Measurements from ENCODE around the gene SPATA31C1.
"Not testable (repeated sequence)": the region's sequence is repeated elsewhere in the genome, so short reads cannot be mapped to it uniquely, and the experiment has no call there.

Gene SPATA31C1

GRCh38 chr9:87917662-87918061 lies at the start of gene SPATA31C1:
TSS of gene SPATA31C1 (plus strand) at chr9:87917962.
- not testable (repeated sequence) for DNase-seq (ENCODE audit: low spot score)

- DNase-seq (ENCODE audit: low spot score), result no peak
Observed at GRCh38 chr9:87868175-87868574, 49.6 kb upstream of the SPATA31C1 start.

- no peak for DNase-seq (ENCODE audit: low spot score)
Observed at GRCh38 chr9:87868635-87869034, 49.1 kb upstream of the SPATA31C1 start.

GRCh38 chr9:87869082-87869481 lies 48.7 kb upstream of the SPATA31C1 start:
- DNase-seq (ENCODE audit: low spot score), result no peak

GRCh38 chr9:87871425-87872078 lies 46.2 kb upstream of the SPATA31C1 start:
- no peak for DNase-seq (ENCODE audit: low spot score)

GRCh38 chr9:87872079-87872624 lies 45.6 kb upstream of the SPATA31C1 start:
- no peak for DNase-seq (ENCODE audit: low spot score)

GRCh38 chr9:87873607-87874303 lies 44.0 kb upstream of the SPATA31C1 start:
- DNase-seq (ENCODE audit: low spot score), result no peak

- DNase-seq (ENCODE audit: low spot score), result no peak
Observed at GRCh38 chr9:87874304-87874623, 43.5 kb upstream of the SPATA31C1 start.

- DNase-seq (ENCODE audit: low spot score), result no peak
Observed at GRCh38 chr9:87875060-87875459, 42.7 kb upstream of the SPATA31C1 start.

- no peak for DNase-seq (ENCODE audit: low spot score)
Observed at GRCh38 chr9:87875831-87876545, 41.8 kb upstream of the SPATA31C1 start.

GRCh38 chr9:87876708-87877107 lies 41.1 kb upstream of the SPATA31C1 start:
- DNase-seq (ENCODE audit: low spot score), result no peak

- DNase-seq (ENCODE audit: low spot score), result peak; percentile 9
Observed at GRCh38 chr9:87878989-87879511, 38.7 kb upstream of the SPATA31C1 start.

- DNase-seq (ENCODE audit: low spot score), result no peak
Observed at GRCh38 chr9:87880116-87880515, 37.6 kb upstream of the SPATA31C1 start.

- no peak for DNase-seq (ENCODE audit: low spot score)
Observed at GRCh38 chr9:87880683-87881082, 37.1 kb upstream of the SPATA31C1 start.

GRCh38 chr9:87882627-87883026 lies 35.1 kb upstream of the SPATA31C1 start, which contains the start of gene SPATA31E1:
TSS of gene SPATA31E1 (plus strand) at chr9:87882877. CDS start at chr9:87882892, 15 bp downstream.
- no peak for DNase-seq (ENCODE audit: low spot score)

GRCh38 chr9:87883274-87883673 lies 34.5 kb upstream of the SPATA31C1 start:
- no peak for DNase-seq (ENCODE audit: low spot score)

GRCh38 chr9:87883990-87884389 lies 33.8 kb upstream of the SPATA31C1 start:
- no peak for DNase-seq (ENCODE audit: low spot score)

GRCh38 chr9:87884578-87885459 lies 32.9 kb upstream of the SPATA31C1 start:
- DNase-seq (ENCODE audit: low spot score), result no peak

- no peak for DNase-seq (ENCODE audit: low spot score)
Observed at GRCh38 chr9:87885484-87886189, 32.1 kb upstream of the SPATA31C1 start.

- DNase-seq (ENCODE audit: low spot score), result no peak
Observed at GRCh38 chr9:87886210-87886932, 31.4 kb upstream of the SPATA31C1 start.

Measured in activated CD4-positive, alpha-beta T cell treated with anti-CD3 and anti-CD28 coated beads, Interleukin-2, Interleukin-4, amounts not matched to agents 100 ng/mL and 50 ng/mL, durations not matched to agents 16 hours and 8 hours (primary cell).